ENCODE results near the gene LRRFIP1. TPM values are rescaled to one million over a fixed set of nuclear protein-coding genes. Genes with fewer than 3 reads are reported as not detected.

LRRFIP1 gene
- total and polyA plus RNA-seq, 2 of the 13 experiments (the other 11 are each of a cell fraction or from before 2014, with no cell fraction given): 15.9 to 40.5 TPM

DNA sequence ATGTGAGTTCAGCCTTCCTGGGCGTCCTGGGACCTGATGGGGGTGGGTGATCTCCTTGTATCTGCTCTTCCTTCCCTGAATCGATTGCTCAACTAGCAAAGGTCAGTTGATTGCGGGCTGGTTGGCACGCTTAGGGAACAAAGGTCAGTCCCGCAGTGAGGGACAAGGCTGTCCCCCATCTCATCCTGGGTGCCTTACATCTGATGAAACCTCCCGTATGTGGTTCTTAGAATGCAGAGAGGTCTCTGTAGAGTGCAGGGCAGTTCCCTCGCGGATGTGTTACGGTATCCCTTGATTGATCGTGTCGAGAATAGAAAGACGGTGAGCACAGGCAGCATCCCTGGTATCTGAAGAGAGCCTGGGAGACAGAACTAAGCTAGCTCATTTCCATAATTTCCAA, 114.8 kb downstream of the LRRFIP1 start (continued):
- TF ChIP-seq, protein P1, sequence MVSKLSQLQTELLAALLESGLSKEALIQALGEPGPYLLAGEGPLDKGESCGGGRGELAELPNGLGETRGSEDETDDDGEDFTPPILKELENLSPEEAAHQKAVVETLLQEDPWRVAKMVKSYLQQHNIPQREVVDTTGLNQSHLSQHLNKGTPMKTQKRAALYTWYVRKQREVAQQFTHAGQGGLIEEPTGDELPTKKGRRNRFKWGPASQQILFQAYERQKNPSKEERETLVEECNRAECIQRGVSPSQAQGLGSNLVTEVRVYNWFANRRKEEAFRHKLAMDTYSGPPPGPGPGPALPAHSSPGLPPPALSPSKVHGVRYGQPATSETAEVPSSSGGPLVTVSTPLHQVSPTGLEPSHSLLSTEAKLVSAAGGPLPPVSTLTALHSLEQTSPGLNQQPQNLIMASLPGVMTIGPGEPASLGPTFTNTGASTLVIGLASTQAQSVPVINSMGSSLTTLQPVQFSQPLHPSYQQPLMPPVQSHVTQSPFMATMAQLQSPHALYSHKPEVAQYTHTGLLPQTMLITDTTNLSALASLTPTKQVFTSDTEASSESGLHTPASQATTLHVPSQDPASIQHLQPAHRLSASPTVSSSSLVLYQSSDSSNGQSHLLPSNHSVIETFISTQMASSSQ (IDR thresholded peaks at IDR 0.05; ENCODE audit: low read depth): no peak
- TF ChIP-seq, protein P1 (CRISPR knock-in tag; IDR thresholded peaks at IDR 0.05; ENCODE audit: borderline replicate concordance): no peak
- TF ChIP-seq SAP130 (CRISPR knock-in tag; IDR thresholded peaks at IDR 0.05; ENCODE audit: low read depth): peak; percentile 80
- no peak for TF ChIP-seq FOXA1 (IDR thresholded peaks at IDR 0.05)
- TF ChIP-seq FOXA1 (CRISPR knock-in tag; IDR thresholded peaks at IDR 0.05): no peak
- TF ChIP-seq SOX6 (IDR thresholded peaks at IDR 0.05): no peak
- peak; percentile 75 for TF ChIP-seq SOX6 (CRISPR knock-in tag; IDR thresholded peaks at IDR 0.05)
- peak; percentile 89 for TF ChIP-seq RXRB (CRISPR knock-in tag; IDR thresholded peaks at IDR 0.05; ENCODE audit: borderline replicate concordance)
- no peak for TF ChIP-seq ZC3H13 (CRISPR knock-in tag; IDR thresholded peaks at IDR 0.05)
- TF ChIP-seq ZNF563 (CRISPR knock-in tag; IDR thresholded peaks at IDR 0.05): no peak
- no peak for TF ChIP-seq CCDC6 (CRISPR knock-in tag; IDR thresholded peaks at IDR 0.05)
- no peak for TF ChIP-seq ZNF703 (CRISPR knock-in tag; IDR thresholded peaks at IDR 0.05; ENCODE audit: borderline replicate concordance)
- no peak for TF ChIP-seq ATF7-NPFF (CRISPR knock-in tag; IDR thresholded peaks at IDR 0.05; ENCODE audit: low read depth)
- TF ChIP-seq ZNF7 (CRISPR knock-in tag; IDR thresholded peaks at IDR 0.05): no peak
- TF ChIP-seq, protein P2, sequence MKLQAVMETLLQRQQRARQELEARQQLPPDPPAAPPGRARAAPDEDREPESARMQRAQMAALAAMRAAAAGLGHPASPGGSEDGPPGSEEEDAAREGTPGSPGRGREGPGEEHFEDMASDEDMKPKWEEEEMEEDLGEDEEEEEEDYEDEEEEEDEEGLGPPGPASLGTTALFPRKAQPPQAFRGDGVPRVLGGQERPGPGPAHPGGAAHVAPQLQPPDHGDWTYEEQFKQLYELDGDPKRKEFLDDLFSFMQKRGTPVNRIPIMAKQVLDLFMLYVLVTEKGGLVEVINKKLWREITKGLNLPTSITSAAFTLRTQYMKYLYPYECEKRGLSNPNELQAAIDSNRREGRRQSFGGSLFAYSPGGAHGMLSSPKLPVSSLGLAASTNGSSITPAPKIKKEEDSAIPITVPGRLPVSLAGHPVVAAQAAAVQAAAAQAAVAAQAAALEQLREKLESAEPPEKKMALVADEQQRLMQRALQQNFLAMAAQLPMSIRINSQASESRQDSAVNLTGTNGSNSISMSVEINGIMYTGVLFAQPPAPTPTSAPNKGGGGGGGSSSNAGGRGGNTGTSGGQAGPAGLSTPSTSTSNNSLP (IDR thresholded peaks at IDR 0.05; ENCODE audit: low read depth, low read length): no peak
- TF ChIP-seq ZNF350 (CRISPR knock-in tag; IDR thresholded peaks at IDR 0.05; ENCODE audit: borderline replicate concordance, low read depth): peak; percentile 72; the same call in 1 of the 2 replicates
- TF ChIP-seq, protein P3, sequence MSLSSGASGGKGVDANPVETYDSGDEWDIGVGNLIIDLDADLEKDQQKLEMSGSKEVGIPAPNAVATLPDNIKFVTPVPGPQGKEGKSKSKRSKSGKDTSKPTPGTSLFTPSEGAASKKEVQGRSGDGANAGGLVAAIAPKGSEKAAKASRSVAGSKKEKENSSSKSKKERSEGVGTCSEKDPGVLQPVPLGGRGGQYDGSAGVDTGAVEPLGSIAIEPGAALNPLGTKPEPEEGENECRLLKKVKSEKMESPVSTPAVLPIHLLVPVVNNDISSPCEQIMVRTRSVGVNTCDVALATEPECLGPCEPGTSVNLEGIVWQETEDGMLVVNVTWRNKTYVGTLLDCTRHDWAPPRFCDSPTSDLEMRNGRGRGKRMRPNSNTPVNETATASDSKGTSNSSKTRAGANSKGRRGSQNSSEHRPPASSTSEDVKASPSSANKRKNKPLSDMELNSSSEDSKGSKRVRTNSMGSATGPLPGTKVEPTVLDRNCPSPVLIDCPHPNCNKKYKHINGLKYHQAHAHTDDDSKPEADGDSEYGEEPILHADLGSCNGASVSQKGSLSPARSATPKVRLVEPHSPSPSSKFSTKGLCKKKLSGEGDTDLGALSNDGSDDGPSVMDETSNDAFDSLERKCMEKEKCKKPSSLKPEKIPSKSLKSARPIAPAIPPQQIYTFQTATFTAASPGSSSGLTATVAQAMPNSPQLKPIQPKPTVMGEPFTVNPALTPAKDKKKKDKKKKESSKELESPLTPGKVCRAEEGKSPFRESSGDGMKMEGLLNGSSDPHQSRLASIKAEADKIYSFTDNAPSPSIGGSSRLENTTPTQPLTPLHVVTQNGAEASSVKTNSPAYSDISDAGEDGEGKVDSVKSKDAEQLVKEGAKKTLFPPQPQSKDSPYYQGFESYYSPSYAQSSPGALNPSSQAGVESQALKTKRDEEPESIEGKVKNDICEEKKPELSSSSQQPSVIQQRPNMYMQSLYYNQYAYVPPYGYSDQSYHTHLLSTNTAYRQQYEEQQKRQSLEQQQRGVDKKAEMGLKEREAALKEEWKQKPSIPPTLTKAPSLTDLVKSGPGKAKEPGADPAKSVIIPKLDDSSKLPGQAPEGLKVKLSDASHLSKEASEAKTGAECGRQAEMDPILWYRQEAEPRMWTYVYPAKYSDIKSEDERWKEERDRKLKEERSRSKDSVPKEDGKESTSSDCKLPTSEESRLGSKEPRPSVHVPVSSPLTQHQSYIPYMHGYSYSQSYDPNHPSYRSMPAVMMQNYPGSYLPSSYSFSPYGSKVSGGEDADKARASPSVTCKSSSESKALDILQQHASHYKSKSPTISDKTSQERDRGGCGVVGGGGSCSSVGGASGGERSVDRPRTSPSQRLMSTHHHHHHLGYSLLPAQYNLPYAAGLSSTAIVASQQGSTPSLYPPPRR (CRISPR knock-in tag; IDR thresholded peaks at IDR 0.05; ENCODE audit: borderline replicate concordance): peak; percentile 70
- TF ChIP-seq, protein P4, sequence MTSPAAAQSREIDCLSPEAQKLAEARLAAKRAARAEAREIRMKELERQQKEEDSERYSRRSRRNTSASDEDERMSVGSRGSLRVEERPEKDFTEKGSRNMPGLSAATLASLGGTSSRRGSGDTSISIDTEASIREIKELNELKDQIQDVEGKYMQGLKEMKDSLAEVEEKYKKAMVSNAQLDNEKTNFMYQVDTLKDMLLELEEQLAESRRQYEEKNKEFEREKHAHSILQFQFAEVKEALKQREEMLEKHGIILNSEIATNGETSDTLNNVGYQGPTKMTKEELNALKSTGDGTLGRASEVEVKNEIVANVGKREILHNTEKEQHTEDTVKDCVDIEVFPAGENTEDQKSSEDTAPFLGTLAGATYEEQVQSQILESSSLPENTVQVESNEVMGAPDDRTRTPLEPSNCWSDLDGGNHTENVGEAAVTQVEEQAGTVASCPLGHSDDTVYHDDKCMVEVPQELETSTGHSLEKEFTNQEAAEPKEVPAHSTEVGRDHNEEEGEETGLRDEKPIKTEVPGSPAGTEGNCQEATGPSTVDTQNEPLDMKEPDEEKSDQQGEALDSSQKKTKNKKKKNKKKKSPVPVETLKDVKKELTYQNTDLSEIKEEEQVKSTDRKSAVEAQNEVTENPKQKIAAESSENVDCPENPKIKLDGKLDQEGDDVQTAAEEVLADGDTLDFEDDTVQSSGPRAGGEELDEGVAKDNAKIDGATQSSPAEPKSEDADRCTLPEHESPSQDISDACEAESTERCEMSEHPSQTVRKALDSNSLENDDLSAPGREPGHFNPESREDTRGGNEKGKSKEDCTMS (CRISPR knock-in tag; conservative IDR thresholded peaks at IDR 0.05): no peak

All from HepG2 (cell line).